GM12874 (cell line): Measurements from ENCODE around the gene KCNE4.

Source experiments
- CTCF ChIP-seq: IDR thresholded peaks from 2 replicates; pipeline ENCODE4 v1.5.1; 2011; ENCODE audit warnings: low read depth, mild to moderate bottlenecking, control low read depth, low read length, moderate library complexity; ENCODE audit not compliant: insufficient read depth

KCNE4 gene

DNA sequence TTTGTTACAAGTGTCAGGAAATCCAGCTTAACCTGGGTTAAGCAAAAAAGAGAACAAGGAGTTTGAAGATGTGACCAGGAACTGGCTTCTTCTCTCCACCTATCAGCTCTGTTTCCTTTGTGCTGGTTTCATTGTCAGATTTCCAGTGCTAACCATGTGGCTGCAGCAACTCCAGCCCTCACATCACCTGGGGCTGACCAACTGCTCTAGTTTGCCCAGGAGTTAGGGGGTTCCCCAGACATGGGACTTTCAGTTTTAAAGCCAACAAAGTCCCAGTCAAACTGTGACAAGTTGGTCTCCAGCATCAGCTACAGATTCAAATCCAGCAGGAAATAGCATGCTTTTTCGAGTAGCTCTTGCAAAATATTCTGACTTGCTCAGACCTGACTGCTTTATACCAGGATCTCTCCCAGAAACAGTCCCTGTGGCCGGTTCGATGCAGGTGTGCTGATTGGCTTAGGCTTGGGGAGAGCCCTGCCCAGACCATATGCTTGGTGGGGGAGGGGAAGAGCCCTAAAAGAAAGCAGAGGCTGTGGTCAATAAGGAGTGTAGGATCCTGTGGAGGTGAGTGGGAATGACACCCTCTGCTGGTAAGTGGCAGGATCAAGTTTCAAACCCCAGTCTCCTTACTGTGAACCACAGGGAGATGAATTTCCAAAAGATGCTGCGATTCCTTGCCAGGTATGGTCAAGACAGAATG is 49.5 kb downstream of the KCNE4 start:
- peak; percentile 23; the same call in 1 of the 2 replicates for TF ChIP-seq CTCF

DNA sequence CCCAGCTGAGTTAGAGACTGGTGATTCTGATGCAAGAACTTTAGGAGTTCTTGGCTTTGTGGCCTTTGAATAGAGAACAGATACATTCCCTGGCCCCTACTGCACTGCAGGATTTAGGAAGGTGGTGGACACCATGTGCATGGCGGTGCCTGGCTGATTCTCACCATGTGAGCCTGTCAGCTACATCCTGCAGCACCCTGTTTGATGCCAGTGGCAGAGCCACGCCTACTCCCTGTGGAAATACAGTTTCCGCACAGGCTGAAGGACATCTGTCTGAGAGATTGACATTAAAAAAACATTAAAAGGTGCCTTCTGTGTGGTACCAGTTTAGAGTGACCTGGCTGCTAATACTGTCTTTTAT is 50.0 kb downstream of the KCNE4 start:
- no peak for TF ChIP-seq CTCF

DNA sequence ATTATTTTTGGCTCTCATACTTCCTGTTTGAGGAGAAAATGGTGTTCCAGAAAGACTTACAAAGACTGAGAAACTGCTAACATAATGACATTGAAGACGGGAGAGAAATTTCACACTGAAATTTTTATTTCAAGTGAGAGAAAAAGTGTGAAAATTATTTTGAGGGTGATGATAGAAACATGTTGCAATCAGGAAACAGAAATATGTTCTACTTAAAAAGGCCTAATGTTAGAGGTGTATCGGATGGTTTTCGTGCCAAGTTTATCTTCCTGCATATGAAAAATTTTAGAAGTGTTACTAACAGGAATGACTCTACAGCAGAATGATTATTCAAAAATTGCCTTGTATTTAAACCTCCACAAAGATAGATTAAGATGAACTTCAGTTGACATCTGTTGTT is 50.5 kb downstream of the KCNE4 start:
- TF ChIP-seq CTCF, result no peak

- TF ChIP-seq CTCF, result no peak
Measured at GRCh38 chr2:223104336-223105132, 52.5 kb downstream of the KCNE4 start.
